Stimulated activated CD4-positive, alpha-beta T cell treated with anti-CD3 and anti-CD28 coated beads, Interleukin-15, amount 100 ng/mL, for 48 hours (primary cell): ENCODE data around the gene ST3GAL4.

ENCODE experiments used
- DNase-seq, 2 donors: peaks; one replicate each; pipeline ENCODE4 v3.0.0-alpha.2; 2020; ENCODE audit warnings: low read depth in 2 of 2

ST3GAL4 gene

GRCh38 chr11:126422446-126422845, 67.0 kb downstream of the ST3GAL4 start:
- no peak for DNase-seq

- DNase-seq: no peak
Measured at GRCh38 chr11:126423154-126423553, 67.7 kb downstream of the ST3GAL4 start.

- DNase-seq: no peak
Measured at GRCh38 chr11:126423743-126424142, 68.3 kb downstream of the ST3GAL4 start.

GRCh38 chr11:126424471-126425039, 69.1 kb downstream of the ST3GAL4 start:
- no peak for DNase-seq

GRCh38 chr11:126426106-126426505, 70.6 kb downstream of the ST3GAL4 start:
- no peak for DNase-seq

GRCh38 chr11:126426820-126427749, 71.6 kb downstream of the ST3GAL4 start:
- DNase-seq: no peak

- DNase-seq: no peak
Measured at GRCh38 chr11:126430581-126431335, 75.3 kb downstream of the ST3GAL4 start.

- no peak for DNase-seq
Measured at GRCh38 chr11:126431401-126432064, 76.0 kb downstream of the ST3GAL4 start.

- DNase-seq: no peak
Measured at GRCh38 chr11:126432065-126432461, 76.6 kb downstream of the ST3GAL4 start.

- DNase-seq: no peak
Measured at GRCh38 chr11:126432525-126432924, 77.0 kb downstream of the ST3GAL4 start.

- no peak for DNase-seq
Measured at GRCh38 chr11:126433244-126433846, 77.9 kb downstream of the ST3GAL4 start.

GRCh38 chr11:126433989-126434949, 78.8 kb downstream of the ST3GAL4 start:
- DNase-seq: no peak

- no peak for DNase-seq
Measured at GRCh38 chr11:126434950-126435335, 79.5 kb downstream of the ST3GAL4 start.

GRCh38 chr11:126436209-126436755, 80.8 kb downstream of the ST3GAL4 start:
- DNase-seq: no peak

- DNase-seq: no peak
Measured at GRCh38 chr11:126437731-126438130, 82.2 kb downstream of the ST3GAL4 start.

- DNase-seq: no peak
Measured at GRCh38 chr11:126438272-126438671, 82.8 kb downstream of the ST3GAL4 start.

GRCh38 chr11:126438691-126439090, 83.2 kb downstream of the ST3GAL4 start:
- no peak for DNase-seq

- DNase-seq: no peak
Measured at GRCh38 chr11:126440276-126440675, 84.8 kb downstream of the ST3GAL4 start.

- DNase-seq: peak; percentile 55 to 67
Measured at GRCh38 chr11:126440792-126441514, 85.5 kb downstream of the ST3GAL4 start.
